Activated CD4-positive, alpha-beta T cell treated with anti-CD3 and anti-CD28 coated beads, Interleukin-2, amount 50 U/mL, for 4 hours (primary cell): ENCODE results near the gene MYH13.

Experiments
- DNase-seq, 2 experiments: peaks; one replicate each; pipeline ENCODE4 v3.0.0-alpha.2; 2020

The MYH13 gene

GRCh38 chr17:10372906-10373305 is at the start of gene MYH13:
Gene MYH13 (minus strand): TSS chr17:10373006. CDS start chr17:10364530, 8,476 bp downstream.
- DNase-seq, result no peak

DNA sequence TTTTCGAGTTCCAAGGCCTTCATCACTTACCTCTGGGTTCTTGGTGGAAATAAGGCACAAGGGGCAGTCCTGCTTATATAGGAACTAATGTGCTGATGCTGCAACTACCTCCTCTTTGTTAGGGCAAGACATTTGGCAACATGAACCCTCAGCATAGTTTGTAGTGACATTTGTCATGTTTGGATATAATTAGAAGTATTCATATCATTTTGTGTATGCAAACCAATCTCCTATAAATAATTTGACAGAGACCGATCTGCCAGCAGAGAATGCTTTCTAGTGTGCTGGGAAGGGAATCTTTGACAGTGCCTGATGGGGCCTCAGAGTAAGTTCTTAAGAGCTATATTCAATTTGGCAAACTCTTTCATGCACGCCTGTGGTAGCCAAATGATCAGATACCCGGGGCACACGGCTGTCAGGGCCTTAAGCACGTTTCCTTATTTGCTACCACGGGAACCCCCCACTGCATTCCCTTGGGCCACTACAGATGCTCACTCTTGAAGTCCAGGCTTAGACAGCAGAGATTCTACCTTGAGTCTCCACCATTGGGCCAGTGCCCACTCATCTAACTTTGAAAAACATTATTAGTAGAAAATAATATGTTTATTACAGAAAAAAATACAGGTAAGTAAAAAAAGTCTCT is 49.2 kb upstream of the MYH13 start, which contains the start of gene MYH8:
Gene MYH8 (minus strand): TSS at position 51 of the 643 bp plus-strand sequence. CDS start 1,723 bp downstream, outside the sequence.
- no peak for DNase-seq

GRCh38 chr17:10421211-10421610 is 48.4 kb upstream of the MYH13 start:
- no peak for DNase-seq

DNA sequence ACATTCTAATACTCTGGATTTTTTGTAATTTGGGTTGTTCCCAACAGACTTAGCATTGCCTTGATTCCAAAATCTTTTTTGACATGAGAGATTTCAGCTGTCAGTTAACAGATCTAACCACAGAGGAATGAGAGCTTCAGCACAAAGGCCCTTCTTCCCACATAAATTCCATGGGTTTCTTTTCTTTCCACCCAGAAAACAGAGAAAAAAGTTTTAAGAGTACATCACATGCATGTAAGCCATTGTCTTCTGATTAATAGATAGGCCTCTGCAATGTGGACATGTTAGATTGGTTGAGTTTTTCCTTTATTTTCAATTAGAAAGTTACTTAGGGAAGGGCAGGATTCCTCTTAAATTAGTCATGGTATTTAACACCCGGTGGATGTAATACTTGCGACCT is 48.0 kb upstream of the MYH13 start:
- DNase-seq, result no peak

- DNase-seq, result no peak
These were observed 44.6 kb upstream of the MYH13 start for GRCh38 chr17:10417431-10417830.

- no peak for DNase-seq
These were observed 42.4 kb upstream of the MYH13 start for GRCh38 chr17:10415161-10415560.

DNA sequence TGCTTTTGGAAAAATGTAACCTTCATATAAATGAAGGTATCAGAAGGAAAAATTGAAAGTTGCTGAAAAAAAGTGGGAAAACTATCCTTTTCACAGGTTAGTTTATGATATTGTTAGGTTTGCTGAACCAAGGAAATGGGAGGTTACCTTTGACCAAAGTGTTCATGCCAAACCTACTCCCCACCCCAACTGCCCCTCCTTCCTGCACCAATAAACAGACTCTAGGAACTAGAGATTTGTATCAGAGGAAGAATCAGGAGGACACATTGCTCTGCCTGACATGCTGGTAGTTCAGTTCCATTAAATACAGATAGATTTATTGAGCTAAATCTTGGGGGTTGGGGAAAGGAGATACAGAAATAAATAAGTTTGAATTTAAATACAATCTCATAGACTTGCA is 30.8 kb upstream of the MYH13 start:
- no peak for DNase-seq

DNA sequence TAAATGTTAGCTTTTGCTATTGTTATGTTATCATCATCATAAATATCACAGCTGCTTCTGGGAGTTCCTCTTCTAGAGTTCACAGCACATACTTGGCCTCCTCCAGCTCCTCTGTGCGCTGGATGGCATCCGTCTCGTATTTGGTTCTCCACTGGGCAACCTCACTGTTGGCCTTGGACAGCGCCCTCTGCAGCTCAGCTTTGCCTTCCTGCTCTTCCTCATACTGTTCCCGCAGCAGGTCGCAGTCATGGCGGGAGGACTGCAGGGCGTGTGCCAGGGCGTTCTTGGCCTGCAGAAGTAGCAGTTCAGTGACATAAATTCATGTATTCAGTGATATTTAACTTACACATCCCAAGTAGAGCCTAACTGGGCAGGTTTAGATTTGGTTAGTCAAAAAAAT is 25.5 kb upstream of the MYH13 start:
- no peak for DNase-seq

GRCh38 chr17:10396524-10397163 is 23.8 kb upstream of the MYH13 start:
- DNase-seq, result no peak

- DNase-seq, result no peak
These were observed 21.5 kb upstream of the MYH13 start for GRCh38 chr17:10394201-10394887.

DNA sequence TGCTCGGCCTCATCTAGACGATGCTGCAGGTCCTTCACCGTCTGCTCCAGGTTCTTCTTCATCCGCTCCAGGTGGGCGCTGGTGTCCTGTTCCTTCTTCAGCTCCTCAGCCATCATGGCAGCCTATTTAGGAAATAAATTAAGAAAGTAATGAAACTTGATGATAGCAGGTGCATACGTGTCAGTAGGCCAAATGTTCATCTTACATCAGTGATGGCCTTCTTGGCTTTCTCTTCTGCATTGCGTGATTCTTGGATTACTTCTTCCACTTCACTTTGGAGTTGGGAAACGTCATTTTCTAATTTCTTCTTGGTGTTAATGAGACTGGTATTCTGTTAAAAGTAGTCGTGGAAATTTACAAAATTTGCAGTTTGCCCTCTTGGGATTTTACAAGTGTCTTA is 20.1 kb upstream of the MYH13 start:
- no peak for DNase-seq

DNA sequence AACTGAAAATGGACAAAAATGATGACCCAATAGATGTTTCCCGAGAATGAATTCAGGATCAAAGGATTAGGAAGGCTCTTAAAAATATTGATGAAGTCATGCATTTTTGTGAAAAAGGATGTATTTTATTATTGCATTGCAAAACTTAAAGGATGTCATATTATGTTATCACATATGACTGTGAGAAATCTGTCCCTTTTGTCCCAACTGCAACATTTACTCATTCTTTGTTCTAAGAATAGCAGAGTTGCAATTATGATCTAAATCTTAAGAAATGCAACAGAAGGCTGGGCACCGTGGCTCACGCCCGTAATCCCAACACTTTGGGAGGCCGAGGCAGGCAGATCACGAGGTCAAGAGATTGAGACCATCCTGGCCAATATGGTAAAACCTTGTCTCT is 13.1 kb upstream of the MYH13 start:
- DNase-seq, result no peak

DNA sequence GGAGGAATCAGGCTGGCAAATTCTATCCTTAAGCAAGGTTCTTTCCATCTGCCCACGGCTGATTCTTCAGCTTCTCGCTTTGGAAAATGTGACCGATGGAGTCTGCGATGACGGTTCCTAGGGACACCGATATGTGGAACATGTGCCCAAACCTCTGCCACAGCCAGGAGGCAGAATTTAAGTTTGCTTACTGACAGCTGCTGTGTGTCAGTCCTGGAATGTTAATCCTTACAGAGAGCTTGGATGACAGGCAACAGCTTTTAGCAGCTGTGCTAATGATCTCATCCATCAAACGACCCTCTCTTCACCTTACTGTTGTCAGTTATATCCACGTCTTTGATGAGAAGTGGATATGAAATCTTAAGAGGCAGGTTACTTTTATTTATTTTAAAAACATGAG is 11.4 kb upstream of the MYH13 start:
- DNase-seq, result no peak

DNA sequence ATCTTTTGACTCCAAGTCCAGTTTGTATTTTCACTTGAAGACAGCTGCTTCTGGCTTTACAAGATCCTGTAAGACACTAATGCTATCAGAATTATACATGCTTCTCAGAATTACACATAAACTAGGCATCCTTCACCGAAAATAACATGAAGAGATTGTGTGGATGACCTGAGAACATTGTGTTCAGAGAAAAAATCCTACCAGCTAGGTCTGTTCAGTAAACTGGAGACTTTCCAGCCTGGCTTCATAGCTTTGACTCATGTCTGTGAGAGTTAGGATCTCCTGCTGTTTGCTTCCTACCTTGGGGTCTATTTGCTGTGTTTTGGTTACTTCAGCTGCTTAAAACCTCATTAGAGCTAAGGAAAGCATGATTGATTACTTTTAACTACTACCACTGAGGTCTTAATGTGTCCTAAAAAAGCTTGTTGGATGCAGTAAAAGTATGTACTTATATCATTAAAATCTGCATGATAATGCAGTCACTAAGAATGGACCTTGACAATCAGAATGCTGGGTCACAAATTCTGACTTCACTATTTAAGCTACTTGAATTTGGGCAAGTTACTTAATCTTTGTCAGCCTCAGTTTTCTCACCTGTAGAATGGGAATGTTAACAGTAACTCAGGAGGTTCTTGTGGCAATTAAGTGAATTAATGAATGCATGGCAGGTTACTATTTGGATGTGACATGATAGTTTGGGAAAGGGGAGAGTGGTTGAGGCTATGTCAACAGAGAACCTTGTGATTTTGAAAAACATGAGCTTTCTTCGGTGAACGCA is 8.0 kb upstream of the MYH13 start:
- DNase-seq, result no peak

- DNase-seq, result no peak
These were observed 2.7 kb downstream of the MYH13 start for GRCh38 chr17:10370016-10370608.

GRCh38 chr17:10369239-10369638 is 3.6 kb downstream of the MYH13 start:
- DNase-seq, result no peak

GRCh38 chr17:10368561-10368960 is 4.2 kb downstream of the MYH13 start:
- no peak for DNase-seq

DNA sequence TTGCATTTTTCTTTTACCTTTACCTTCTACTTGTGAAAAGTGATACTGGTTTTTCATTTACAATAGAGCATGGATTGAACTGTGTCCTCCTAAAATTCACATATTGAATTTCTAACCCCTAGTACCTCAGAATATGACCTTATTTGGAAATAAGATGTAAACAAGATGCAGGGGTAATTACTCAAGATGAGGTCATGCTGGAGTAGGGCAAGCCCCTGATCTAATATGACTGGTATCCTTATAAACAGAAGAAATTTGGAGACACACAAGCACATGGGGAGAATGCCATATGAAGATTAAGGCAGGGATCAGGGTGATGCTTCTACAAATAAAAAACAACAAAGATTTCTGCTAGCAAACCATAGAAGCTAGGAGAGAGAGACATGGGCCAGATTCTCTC is 12.2 kb downstream of the MYH13 start:
- DNase-seq, result no peak

- DNase-seq, result no peak
These were observed 15.0 kb downstream of the MYH13 start for GRCh38 chr17:10357768-10358167.

DNA sequence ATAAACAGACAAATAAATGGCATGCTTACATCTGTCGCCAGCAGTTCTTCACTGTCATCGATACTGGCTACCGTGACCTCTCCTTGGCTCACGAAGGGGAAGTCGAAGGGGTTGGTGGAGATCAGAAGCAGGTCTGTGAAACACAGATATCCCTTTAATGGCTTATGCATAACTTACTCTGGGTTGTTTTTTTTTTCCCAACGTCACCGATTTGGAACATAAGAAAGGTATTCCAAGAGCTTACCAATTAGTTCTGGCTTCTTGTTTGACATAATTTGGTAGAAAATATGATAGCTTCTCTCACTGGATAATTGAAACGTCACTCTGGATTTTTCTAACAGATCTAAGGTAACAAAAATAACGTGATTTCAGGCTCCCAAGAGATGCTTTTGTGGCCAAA is 18.2 kb downstream of the MYH13 start:
- DNase-seq, result no peak

DNA sequence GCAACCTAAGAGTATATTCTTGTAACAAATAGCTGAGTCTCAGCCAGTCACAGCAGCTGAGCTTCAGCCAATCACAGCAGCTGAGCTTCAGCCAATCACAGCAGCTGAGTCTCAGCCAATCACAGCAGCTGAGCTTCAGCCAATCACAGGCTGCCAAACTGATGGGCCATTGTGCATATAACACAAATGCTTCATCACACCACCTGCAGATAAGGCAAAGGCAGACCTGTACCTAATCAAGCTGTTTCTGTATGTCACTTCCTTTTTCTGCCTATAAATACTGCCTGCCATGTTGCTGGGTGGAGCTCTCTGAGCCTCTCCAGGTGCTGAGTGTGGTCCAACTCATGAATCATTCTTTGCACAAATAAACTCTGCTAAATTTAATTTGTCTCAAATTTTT is 19.9 kb downstream of the MYH13 start:
- DNase-seq, result no peak

DNA sequence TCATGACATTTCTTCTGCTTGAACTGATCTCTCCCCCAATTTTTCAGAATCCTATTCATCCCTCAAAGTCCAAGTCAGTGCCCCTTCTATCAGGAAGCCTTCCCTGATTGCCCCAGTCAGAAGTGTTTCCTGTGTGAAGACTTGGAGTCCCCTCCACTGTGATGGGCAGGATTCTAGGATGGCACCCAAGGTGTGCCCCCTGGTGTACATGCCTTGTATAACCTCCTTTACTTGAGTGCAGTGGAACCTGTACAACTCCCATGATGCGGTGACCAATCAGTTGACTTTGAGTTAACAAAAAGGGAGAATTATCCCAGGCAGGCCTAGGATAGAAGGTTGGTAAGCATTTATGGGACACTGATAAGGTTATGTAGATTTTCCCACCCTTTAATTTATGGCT is 23.4 kb downstream of the MYH13 start:
- DNase-seq, result no peak

DNA sequence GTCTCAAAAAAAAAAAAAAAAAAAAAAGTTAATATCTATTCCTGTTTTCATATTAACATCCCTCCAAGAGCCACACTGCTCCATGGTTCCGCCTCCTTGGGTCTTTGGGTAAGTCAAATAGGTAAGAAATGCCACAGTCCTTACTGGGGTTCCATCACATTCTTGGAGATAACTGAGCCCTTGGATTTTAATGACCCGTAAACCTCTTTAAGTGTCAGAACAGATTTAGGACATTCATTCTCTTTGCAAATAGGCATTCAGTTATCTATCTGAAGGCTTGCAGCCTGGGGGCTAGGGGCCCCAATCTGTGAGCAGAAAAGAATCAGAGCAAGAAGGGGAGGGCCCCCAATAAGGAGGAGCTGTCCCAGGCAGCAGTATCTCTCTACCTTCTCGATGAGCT is 28.0 kb downstream of the MYH13 start:
- no peak for DNase-seq
